GM12873 (cell line): ENCODE results near the gene NAA10.

Experiments used
- CTCF ChIP-seq: IDR thresholded peaks from 2 replicates; pipeline ENCODE4 v1.5.1; 2012; ENCODE audit warnings: low read depth, mild to moderate bottlenecking, moderate library complexity, low read length, control low read depth; ENCODE audit not compliant: insufficient read depth; ENCODE audit errors: missing control alignments

NAA10 gene

GRCh38 chrX:153951683-153952372, 17.0 kb upstream of the NAA10 start:
- TF ChIP-seq CTCF, result no peak

- TF ChIP-seq CTCF, result no peak
These were observed 15.3 kb upstream of the NAA10 start for GRCh38 chrX:153950127-153950526.

- TF ChIP-seq CTCF, result no peak
These were observed 14.3 kb upstream of the NAA10 start for GRCh38 chrX:153948847-153949805.

GRCh38 chrX:153948002-153948466, 13.2 kb upstream of the NAA10 start:
- TF ChIP-seq CTCF, result no peak

GRCh38 chrX:153947009-153947769, 12.4 kb upstream of the NAA10 start:
- peak; percentile 89 for TF ChIP-seq CTCF

- no peak for TF ChIP-seq CTCF
These were observed 11.4 kb upstream of the NAA10 start for GRCh38 chrX:153945956-153946943.
